Activated B cell treated with CpG ODN at 0.5 μM for 24 hours (primary cell): ENCODE measurements around the gene GRM2. TPM values are rescaled to one million over a fixed set of nuclear protein-coding genes. Genes with fewer than 3 reads are reported as not detected.

Source experiments
- ATAC-seq: fragments of 200-7000 bp; cut with Tn5 transposase; one replicate; pipeline ENCODE4 v1.10.0; 2021; ENCODE audit warnings: low read depth, mild to moderate bottlenecking, moderate library complexity
- CTCF ChIA-PET: fragments of 350-600 bp; sonication (Branson Sonifier 250); formaldehyde crosslinking; loops from one replicate; lab custom pipeline; 2021; ENCODE audit warnings: antibody characterized with exemption; lab: Charles Lee
- POLR2A ChIA-PET: fragments of 350-600 bp; sonication (Branson Sonifier 250); formaldehyde crosslinking; loops from one replicate; lab custom pipeline; 2021; ENCODE audit warnings: antibody characterized with exemption; lab: Charles Lee
- DNase-seq: peaks from one replicate; pipeline ENCODE4 v3.0.0; 2022
- H3K27ac Mint-ChIP-seq: one replicate; pipeline ENCODE4 v1.8.0; 2020; ENCODE audit warnings: mixed read lengths
- H3K27me3 Mint-ChIP-seq: one replicate; pipeline ENCODE4 v1.8.0; 2021; ENCODE audit warnings: mixed read lengths
- H3K36me3 Mint-ChIP-seq: one replicate; pipeline ENCODE4 v1.8.0; 2021; ENCODE audit warnings: low read depth, mixed read lengths
- H3K4me1 Mint-ChIP-seq: one replicate; pipeline ENCODE4 v1.8.0; 2021; ENCODE audit warnings: mixed read lengths
- H3K4me3 Mint-ChIP-seq: one replicate; pipeline ENCODE4 v1.8.0; 2020; ENCODE audit warnings: mild to moderate bottlenecking, mixed read lengths
- H3K9me3 Mint-ChIP-seq: one replicate; pipeline ENCODE4 v1.8.0; 2020; ENCODE audit warnings: mixed read lengths
- CTCF ChIP-seq: fragments of 200-600 bp; IDR thresholded peaks from one replicate; pipeline ENCODE4 v1.8.0; 2022; ENCODE audit warnings: antibody characterized with exemption, mild to moderate bottlenecking
- intact Hi-C: fragments of 100-400 bp; cut with micrococcal nuclease; formaldehyde crosslinking; loops from one replicate; pipeline ENCODE4 v1.15.1; 2024
- total RNA-seq: library from RNA; stranded (reverse); gene quantifications from 2 replicates; pipeline ENCODE4 v1.2.3, GENCODE V29; 2022

Gene GRM2
- total RNA-seq, 1 donor from 2014 or later = 0.58 TPM

GRCh38 chr3:51729042-51729633, 22.3 kb downstream of the GRM2 start:
- Mint-ChIP-seq H3K27ac (no peak overlapping the region), H3K36me3 (no peaks in the 10 kb centered on the region), H3K27me3 (peaks cover 6% of the 10 kb centered on the region), H3K4me3 (no peak overlapping the region), H3K4me1 (no peaks in the 10 kb centered on the region), H3K9me3 (no peaks in the 10 kb centered on the region)
- ATAC-seq (no peak), DNase-seq (no peak)
- no peak for TF ChIP-seq CTCF
- intact Hi-C loops = no loop called here
- ChIA-PET POLR2A (no interaction called here), CTCF (interaction anchor here (0.6 kb wide), 1 partner anchor 323 kb away, joined by 3 read pairs; no protein-coding TSS in a partner anchor)

- TF ChIP-seq CTCF = no peak
- intact Hi-C loops = no loop called here
- no peaks in the 10 kb centered on the region for H3K4me1 Mint-ChIP-seq
- no peaks in the 10 kb centered on the region for H3K9me3 Mint-ChIP-seq
- peaks cover 34% of the 10 kb centered on the region for H3K27me3 Mint-ChIP-seq
- POLR2A ChIA-PET = no interaction called here
- H3K36me3 Mint-ChIP-seq = no peaks in the 10 kb centered on the region
- ATAC-seq (no peak), DNase-seq (no peak)
- H3K27ac Mint-ChIP-seq = no peak overlapping the region
- CTCF ChIA-PET = no interaction called here
- H3K4me3 Mint-ChIP-seq = no peak overlapping the region
These were observed 27.1 kb downstream of the GRM2 start for GRCh38 chr3:51733859-51734571.

- TF ChIP-seq CTCF = no peak
- Mint-ChIP-seq H3K27ac (no peak overlapping the region), H3K4me1 (no peaks in the 10 kb centered on the region), H3K36me3 (no peaks in the 10 kb centered on the region), H3K9me3 (no peaks in the 10 kb centered on the region), H3K4me3 (no peak overlapping the region), H3K27me3 (peaks cover 37% of the 10 kb centered on the region)
- POLR2A ChIA-PET = interaction anchor here (0.5 kb wide), 1 partner anchor 975 kb away, joined by 3 read pairs; no protein-coding TSS in a partner anchor
- ATAC-seq = no peak
- intact Hi-C loops = no loop called here
- CTCF ChIA-PET = no interaction called here
- no peak for DNase-seq
These were observed 27.7 kb downstream of the GRM2 start for GRCh38 chr3:51734572-51734907.

GRCh38 chr3:51735039-51735438, 28.2 kb downstream of the GRM2 start:
- Mint-ChIP-seq H3K27ac (no peak overlapping the region), H3K9me3 (no peaks in the 10 kb centered on the region), H3K4me1 (no peaks in the 10 kb centered on the region), H3K36me3 (no peaks in the 10 kb centered on the region), H3K27me3 (peaks cover 40% of the 10 kb centered on the region), H3K4me3 (no peak overlapping the region)
- POLR2A ChIA-PET = interaction anchor here (0.5 to 0.6 kb wide), 3 partner anchors 80 to 975 kb away, joined by 3 to 4 read pairs (median 3); no protein-coding TSS in a partner anchor
- DNase-seq (no peak), ATAC-seq (no peak)
- intact Hi-C loops = no loop called here
- CTCF ChIA-PET = no interaction called here
- TF ChIP-seq CTCF = no peak

- intact Hi-C loops = no loop called here
- POLR2A ChIA-PET = interaction anchor here (0.6 kb wide), 1 partner anchor 255 kb away, joined by 4 read pairs; no protein-coding TSS in a partner anchor
- no peaks in the 10 kb centered on the region for H3K9me3 Mint-ChIP-seq
These were observed 29.1 kb downstream of the GRM2 start for GRCh38 chr3:51735950-51736349.

More at GRCh38 chr3:51735950-51736349, 29.1 kb downstream of the GRM2 start:
- Mint-ChIP-seq H3K27ac (no peak overlapping the region), H3K27me3 (peaks cover 45% of the 10 kb centered on the region), H3K4me1 (no peaks in the 10 kb centered on the region), H3K36me3 (no peaks in the 10 kb centered on the region), H3K4me3 (no peak overlapping the region)
- TF ChIP-seq CTCF = no peak
- DNase-seq = no peak
- ATAC-seq = no peak
- CTCF ChIA-PET = no interaction called here
